HCT116 (cell line): ENCODE measurements around the gene TRIM29. TPM values are rescaled to one million over a fixed set of nuclear protein-coding genes. Genes with fewer than 3 reads are reported as not detected.
A peak's percentile ranks its signal among the peaks of the same experiment; 100 is the strongest.

ENCODE experiments used
- ATAC-seq: fragments of 200-7000 bp; cut with Tn5 transposase; 2 replicates; pipeline ENCODE4 v1.9.1; 2020; ENCODE audit warnings: mild to moderate bottlenecking, moderate library complexity
- BruUV-seq: library from RNA; stranded (reverse); fragments of 400-500 nt; replicated peaks from 2 replicates; lab custom pipeline; 2021; lab: Mats Ljungman, UMichigan
- CTCF ChIA-PET: fragments of 300-600 bp; sonication (Branson Sonifier 250); formaldehyde crosslinking; loops from one replicate; lab custom pipeline; 2021; ENCODE audit warnings: antibody characterized with exemption; lab: Charles Lee
- POLR2A ChIA-PET: fragments of 300-600, 350-600 bp; sonication (Branson Sonifier 250); formaldehyde crosslinking; loops from one replicate; lab custom pipeline; 2021; ENCODE audit warnings: antibody characterized with exemption; lab: Charles Lee
- RAD21 ChIA-PET, 2 experiments: fragments of 300-600 bp; sonication (Branson Sonifier 250); formaldehyde crosslinking; loops; one replicate each; lab custom pipeline; 2023; ENCODE audit warnings: low total read pairs in 2 of 2; ENCODE audit not compliant: uncharacterized antibody in 2 of 2, unreplicated experiment in 2 of 2, low non-redundant PET in 1 of 2; lab: Charles Lee
- DNase-seq: peaks from one replicate; pipeline ENCODE4 v3.0.0-alpha.2; 2010; ENCODE audit warnings: low read depth, low spot score
- H2AFZ ChIP-seq: fragments of 200-600 bp; shearing (Covaris generic), sonication (generic); 2 replicates; pipeline ENCODE4 v1.6.1; 2017; ENCODE audit warnings: low read depth, mixed run types, mixed read lengths, antibody characterized with exemption, low read length; ENCODE audit not compliant: poor library complexity, severe bottlenecking
- H3K27ac ChIP-seq: 2 replicates; pipeline ENCODE4 v1.5.1; 2012; ENCODE audit warnings: low read depth, low read length
- H3K27me3 ChIP-seq: fragments of 200-600 bp; sonication (generic); 2 replicates; pipeline ENCODE4 v1.6.1; 2016; ENCODE audit warnings: mixed run types, low read length, mixed read lengths; ENCODE audit not compliant: insufficient read depth
- H3K36me3 ChIP-seq, 2 experiments: fragments of 200-500 bp in 1 of 2; fragments of 200-600 bp in 1 of 2; sonication (Bioruptor generic) in 1 of 2; sonication (generic) in 1 of 2; 2 replicates each; pipeline versions ENCODE4 v1.5.1 to v1.6.1; 2014 to 2016; ENCODE audit warnings: low read length in 2 of 2, inconsistent platforms in 1 of 2, mixed read lengths in 1 of 2, mixed run types in 1 of 2; ENCODE audit not compliant: insufficient read depth in 2 of 2, control insufficient read depth in 1 of 2
- H3K4me1 ChIP-seq, 2 experiments: fragments of 200-600 bp in 1 of 2; sonication (generic) in 1 of 2; 2 replicates each; pipeline versions ENCODE4 v1.5.1 to v1.6.1; 2012 to 2017; ENCODE audit warnings: low read length in 2 of 2, inconsistent platforms in 1 of 2, mild to moderate bottlenecking in 1 of 2, mixed read lengths in 1 of 2, mixed run types in 1 of 2, moderate library complexity in 1 of 2; ENCODE audit not compliant: insufficient read depth in 2 of 2, control insufficient read depth in 1 of 2
- H3K4me2 ChIP-seq: fragments of 200-600 bp; sonication (generic); 2 replicates; pipeline ENCODE4 v1.6.1; 2017; ENCODE audit warnings: mixed run types, low read length, mixed read lengths
- H3K4me3 ChIP-seq, 2 experiments: fragments of 200-600 bp in 1 of 2; sonication (generic) in 1 of 2; replicated peaks in 1 of 2; 2 replicates each; pipeline ENCODE4 v1.5.1; 2011 to 2016; ENCODE audit warnings: low read length in 2 of 2, control low read depth in 1 of 2, low read depth in 1 of 2, mild to moderate bottlenecking in 1 of 2, mixed read lengths in 1 of 2, mixed run types in 1 of 2
- H3K79me2 ChIP-seq: fragments of 200-600 bp; sonication (generic); 2 replicates; pipeline ENCODE4 v1.6.1; 2017; ENCODE audit warnings: mild to moderate bottlenecking, mixed run types, low read length, moderate library complexity, mixed read lengths; ENCODE audit not compliant: insufficient read depth
- H3K9ac ChIP-seq: fragments of 200-600 bp; sonication (generic); 2 replicates; pipeline ENCODE4 v1.6.1; 2016; ENCODE audit warnings: low read length, mixed read lengths
- H3K9me2 ChIP-seq: fragments of 200-600 bp; sonication (generic), shearing (Covaris generic); 2 replicates; pipeline ENCODE4 v1.6.1; 2017; ENCODE audit warnings: mixed run types, mild to moderate bottlenecking, moderate library complexity; ENCODE audit not compliant: insufficient read depth
- H3K9me3 ChIP-seq, 2 experiments: fragments of 200-500 bp in 1 of 2; fragments of 200-600 bp in 1 of 2; sonication (Bioruptor generic) in 1 of 2; sonication (generic) in 1 of 2; 2 replicates each; pipeline ENCODE4 v1.6.1; 2014 to 2017; ENCODE audit warnings: low read length in 2 of 2, mixed read lengths in 2 of 2, inconsistent platforms in 1 of 2, low read depth in 1 of 2, mild to moderate bottlenecking in 1 of 2, mixed run types in 1 of 2, moderate library complexity in 1 of 2; ENCODE audit not compliant: control insufficient read depth in 1 of 2, insufficient read depth in 1 of 2
- H4K20me1 ChIP-seq: fragments of 200-600 bp; sonication (generic), shearing (Covaris generic); 2 replicates; pipeline ENCODE4 v1.6.1; 2017; ENCODE audit warnings: mixed run types, mild to moderate bottlenecking, moderate library complexity; ENCODE audit not compliant: insufficient read depth
- ELF1 ChIP-seq: IDR thresholded peaks from 2 replicates; pipeline ENCODE4 v1.6.1; 2012; ENCODE audit warnings: low read depth, borderline replicate concordance
- JUND ChIP-seq: IDR thresholded peaks from 2 replicates; pipeline ENCODE4 v1.6.1; 2012
- POLR2AphosphoS5 ChIP-seq: IDR thresholded peaks from 2 replicates; pipeline ENCODE4 v1.6.1; 2011; ENCODE audit warnings: mild to moderate bottlenecking, low read depth, low read length, moderate library complexity
- intact Hi-C: fragments of 100-400 bp; cut with micrococcal nuclease; formaldehyde crosslinking; loops from 2 replicates; pipeline ENCODE4 v1.10.0; 2022
- total RNA-seq: library from RNA; stranded (reverse); gene quantifications from one replicate; pipeline ENCODE4 v1.2.1, GENCODE V29; 2021; ENCODE audit not compliant: unreplicated experiment
- TF ChIP-seq, protein P1 (sequence below): IDR thresholded peaks from 2 replicates; pipeline ENCODE4 v1.6.1; 2012
- TF ChIP-seq, protein P2 (sequence below): IDR thresholded peaks from 2 replicates; pipeline ENCODE4 v1.6.1; 2012
- TF ChIP-seq, protein P3 (sequence below): IDR thresholded peaks from 2 replicates; pipeline ENCODE4 v1.6.1; 2012; ENCODE audit warnings: low read depth

Gene TRIM29
- total RNA-seq, 1 experiment from 2014 or later, result 0.54 TPM

DNA sequence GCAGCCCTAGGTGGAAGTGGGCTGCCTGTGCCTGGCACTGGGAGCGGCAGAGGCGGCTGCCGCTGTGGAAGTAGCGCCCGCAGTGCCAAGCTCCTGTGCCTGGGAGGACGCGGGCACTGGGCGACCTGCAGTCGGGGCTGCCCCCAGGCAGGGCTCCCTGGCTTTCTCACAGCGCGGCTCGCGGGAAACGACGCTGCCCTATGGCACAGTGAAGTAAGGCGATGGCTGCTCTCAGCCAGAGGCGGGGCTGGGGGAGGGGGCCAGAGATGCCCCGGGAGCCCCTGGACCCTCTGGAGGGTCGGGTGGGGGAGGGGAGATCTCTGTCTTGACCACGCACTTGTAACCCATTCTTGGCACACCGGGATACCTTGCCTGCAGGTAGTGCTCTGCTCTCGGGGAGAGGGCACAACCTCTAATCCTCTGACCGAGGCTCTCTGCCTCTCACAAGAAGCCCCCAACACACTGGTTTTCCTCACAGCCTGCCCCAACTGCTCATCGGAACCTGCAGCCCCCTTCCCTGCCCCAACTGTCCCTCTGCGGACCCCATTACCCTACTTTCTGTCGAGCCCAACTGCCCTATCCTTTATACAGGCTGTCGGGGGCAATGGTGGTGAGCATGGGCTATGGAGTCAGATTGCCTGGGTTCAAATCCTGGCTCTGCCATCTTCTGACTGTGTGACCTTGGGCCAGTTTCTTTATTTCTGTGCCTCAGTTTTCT lies 32.2 kb upstream of the TRIM29 start:
- Histone ChIP-seq H3K27ac (no peak overlapping the region), H3K4me2 (peak overlapping the region; percentile 81; the same call in 1 of the 2 replicates), H3K9ac (no peak overlapping the region), H4K20me1 (no peaks in the 10 kb centered on the region), H3K4me3 (no peak overlapping the region), H3K27me3 (peaks cover 9% of the 10 kb centered on the region), H3K9me3 (no peaks in the 10 kb centered on the region), H3K36me3 (no peaks in the 10 kb centered on the region), H3K9me2 (no peaks in the 10 kb centered on the region), H3K79me2 (no peaks in the 10 kb centered on the region), H3K4me1 (peaks cover 2 to 14% of the 10 kb centered on the region in 2 experiments; a peak in 1 of 4 replicates), H2AFZ (no peak overlapping the region)
- ATAC-seq (no peak), DNase-seq (no peak)
- CTCF ChIA-PET, result interaction anchor here (1.0 to 1.8 kb wide), 3 partner anchors 60 to 130 kb away, joined by 3 to 6 read pairs (median 3); no protein-coding TSS in a partner anchor
- RAD21 ChIA-PET, result no interaction called here
- no TSS peak for BruUV-seq
- TF ChIP-seq, protein P1, sequence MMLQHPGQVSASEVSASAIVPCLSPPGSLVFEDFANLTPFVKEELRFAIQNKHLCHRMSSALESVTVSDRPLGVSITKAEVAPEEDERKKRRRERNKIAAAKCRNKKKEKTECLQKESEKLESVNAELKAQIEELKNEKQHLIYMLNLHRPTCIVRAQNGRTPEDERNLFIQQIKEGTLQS, result no peak
- TF ChIP-seq, protein P2, sequence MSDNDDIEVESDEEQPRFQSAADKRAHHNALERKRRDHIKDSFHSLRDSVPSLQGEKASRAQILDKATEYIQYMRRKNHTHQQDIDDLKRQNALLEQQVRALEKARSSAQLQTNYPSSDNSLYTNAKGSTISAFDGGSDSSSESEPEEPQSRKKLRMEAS, result no peak
- TF ChIP-seq JUND, result no peak
- TF ChIP-seq, protein P3, sequence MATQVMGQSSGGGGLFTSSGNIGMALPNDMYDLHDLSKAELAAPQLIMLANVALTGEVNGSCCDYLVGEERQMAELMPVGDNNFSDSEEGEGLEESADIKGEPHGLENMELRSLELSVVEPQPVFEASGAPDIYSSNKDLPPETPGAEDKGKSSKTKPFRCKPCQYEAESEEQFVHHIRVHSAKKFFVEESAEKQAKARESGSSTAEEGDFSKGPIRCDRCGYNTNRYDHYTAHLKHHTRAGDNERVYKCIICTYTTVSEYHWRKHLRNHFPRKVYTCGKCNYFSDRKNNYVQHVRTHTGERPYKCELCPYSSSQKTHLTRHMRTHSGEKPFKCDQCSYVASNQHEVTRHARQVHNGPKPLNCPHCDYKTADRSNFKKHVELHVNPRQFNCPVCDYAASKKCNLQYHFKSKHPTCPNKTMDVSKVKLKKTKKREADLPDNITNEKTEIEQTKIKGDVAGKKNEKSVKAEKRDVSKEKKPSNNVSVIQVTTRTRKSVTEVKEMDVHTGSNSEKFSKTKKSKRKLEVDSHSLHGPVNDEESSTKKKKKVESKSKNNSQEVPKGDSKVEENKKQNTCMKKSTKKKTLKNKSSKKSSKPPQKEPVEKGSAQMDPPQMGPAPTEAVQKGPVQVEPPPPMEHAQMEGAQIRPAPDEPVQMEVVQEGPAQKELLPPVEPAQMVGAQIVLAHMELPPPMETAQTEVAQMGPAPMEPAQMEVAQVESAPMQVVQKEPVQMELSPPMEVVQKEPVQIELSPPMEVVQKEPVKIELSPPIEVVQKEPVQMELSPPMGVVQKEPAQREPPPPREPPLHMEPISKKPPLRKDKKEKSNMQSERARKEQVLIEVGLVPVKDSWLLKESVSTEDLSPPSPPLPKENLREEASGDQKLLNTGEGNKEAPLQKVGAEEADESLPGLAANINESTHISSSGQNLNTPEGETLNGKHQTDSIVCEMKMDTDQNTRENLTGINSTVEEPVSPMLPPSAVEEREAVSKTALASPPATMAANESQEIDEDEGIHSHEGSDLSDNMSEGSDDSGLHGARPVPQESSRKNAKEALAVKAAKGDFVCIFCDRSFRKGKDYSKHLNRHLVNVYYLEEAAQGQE, result no peak
- TF ChIP-seq POLR2AphosphoS5, result no peak
- no peak for TF ChIP-seq ELF1
- POLR2A ChIA-PET, result no interaction called here
- intact Hi-C loops, result loop anchor here (2.0 kb wide), 1 partner anchor 503 kb away; no protein-coding TSS in a partner anchor
